H9 (cell line): ENCODE data around the gene AMMECR1. TPM values are rescaled to one million over a fixed set of nuclear protein-coding genes. Genes with fewer than 3 reads are reported as not detected.

Experiments used
- DNase-seq: peaks from one replicate; pipeline ENCODE4 v3.0.0-alpha.2; 2017
- H2AFZ ChIP-seq: one replicate; pipeline ENCODE4 v1.6.1; 2013; ENCODE audit warnings: mild to moderate bottlenecking, low read length, control low read depth, moderate library complexity
- H2AK5ac ChIP-seq: 2 replicates; pipeline ENCODE4 v1.6.1; 2013; ENCODE audit warnings: low read length, control low read depth, mixed read lengths; ENCODE audit not compliant: insufficient read length
- H2BK120ac ChIP-seq: one replicate; pipeline ENCODE4 v1.6.1; 2013; ENCODE audit warnings: low read depth, mild to moderate bottlenecking, low read length, control low read depth, inconsistent platforms; ENCODE audit not compliant: poor library complexity, severe bottlenecking
- H2BK12ac ChIP-seq: 2 replicates; pipeline ENCODE4 v1.6.1; 2013; ENCODE audit warnings: low read length, control low read depth, mixed read lengths, low read depth; ENCODE audit not compliant: insufficient read length
- H2BK15ac ChIP-seq: 2 replicates; pipeline ENCODE4 v1.6.1; 2013; ENCODE audit warnings: low read depth, low read length, control low read depth
- H2BK20ac ChIP-seq: one replicate; pipeline ENCODE4 v1.6.1; 2013; ENCODE audit warnings: low read depth, mild to moderate bottlenecking, low read length, control low read depth, inconsistent platforms; ENCODE audit not compliant: poor library complexity, severe bottlenecking
- H2BK5ac ChIP-seq: 2 replicates; pipeline ENCODE4 v1.6.1; 2013; ENCODE audit warnings: low read length, control low read depth, mixed read lengths; ENCODE audit not compliant: insufficient read length
- H3K14ac ChIP-seq: 2 replicates; pipeline ENCODE4 v1.6.1; 2013; ENCODE audit warnings: low read length, control low read depth; ENCODE audit not compliant: insufficient read depth
- H3K18ac ChIP-seq: 2 replicates; pipeline ENCODE4 v1.6.1; 2013; ENCODE audit warnings: low read depth, mild to moderate bottlenecking, mixed read lengths, low read length, control low read depth; ENCODE audit not compliant: insufficient read length
- H3K23ac ChIP-seq: 2 replicates; pipeline ENCODE4 v1.6.1; 2013; ENCODE audit warnings: low read length, control low read depth, mixed read lengths, low read depth; ENCODE audit not compliant: insufficient read length
- H3K23me2 ChIP-seq: 2 replicates; pipeline ENCODE4 v1.6.1; 2013; ENCODE audit warnings: low read depth, mild to moderate bottlenecking, mixed read lengths, low read length, control low read depth; ENCODE audit not compliant: insufficient read length, poor library complexity, severe bottlenecking
- H3K27ac ChIP-seq: 2 replicates; pipeline ENCODE4 v1.5.1; 2013; ENCODE audit warnings: low read length, control low read depth, mixed read lengths, low read depth; ENCODE audit not compliant: insufficient read length
- H3K27me3 ChIP-seq: 2 replicates; pipeline ENCODE4 v1.6.1; 2013; ENCODE audit warnings: low read length, control low read depth, inconsistent platforms; ENCODE audit not compliant: insufficient read depth
- H3K4ac ChIP-seq: 2 replicates; pipeline ENCODE4 v1.6.1; 2013; ENCODE audit warnings: low read depth, mild to moderate bottlenecking, control low read depth, inconsistent platforms, low read length, moderate library complexity
- H3K4me1 ChIP-seq: 2 replicates; pipeline ENCODE4 v1.6.1; 2013; ENCODE audit warnings: low read length, control low read depth, inconsistent platforms; ENCODE audit not compliant: insufficient read depth
- H3K4me2 ChIP-seq: 2 replicates; pipeline ENCODE4 v1.6.1; 2013; ENCODE audit warnings: low read length, control low read depth, mixed read lengths; ENCODE audit not compliant: insufficient read length, insufficient read depth
- H3K56ac ChIP-seq: 2 replicates; pipeline ENCODE4 v1.6.1; 2013; ENCODE audit warnings: low read depth, mild to moderate bottlenecking, mixed read lengths, low read length, control low read depth; ENCODE audit not compliant: insufficient read length
- H3K79me1 ChIP-seq: 2 replicates; pipeline ENCODE4 v1.6.1; 2013; ENCODE audit warnings: low read depth, mild to moderate bottlenecking, moderate library complexity, low read length, control low read depth, inconsistent platforms; ENCODE audit not compliant: insufficient read depth, poor library complexity, severe bottlenecking
- H3K79me2 ChIP-seq: 2 replicates; pipeline ENCODE4 v1.6.1; 2013; ENCODE audit warnings: low read length, control low read depth, inconsistent platforms; ENCODE audit not compliant: insufficient read depth
- H3K9ac ChIP-seq: 2 replicates; pipeline ENCODE4 v1.6.1; 2013; ENCODE audit warnings: low read length, control low read depth, mixed read lengths; ENCODE audit not compliant: insufficient read length; ENCODE audit errors: extremely low read depth
- H3K9me3 ChIP-seq: one replicate; pipeline ENCODE4 v1.6.1; 2013; ENCODE audit warnings: low read depth, low read length, inconsistent platforms; ENCODE audit not compliant: control insufficient read depth
- H3T11ph ChIP-seq: one replicate; pipeline ENCODE4 v1.6.1; 2013; ENCODE audit warnings: mild to moderate bottlenecking, low read length, control low read depth, inconsistent platforms
- H4K20me1 ChIP-seq: one replicate; pipeline ENCODE4 v1.6.1; 2013; ENCODE audit not compliant: control insufficient read depth, insufficient read length, insufficient read depth
- H4K5ac ChIP-seq: 2 replicates; pipeline ENCODE4 v1.6.1; 2013; ENCODE audit warnings: low read depth, mild to moderate bottlenecking, mixed read lengths, low read length, control low read depth; ENCODE audit not compliant: insufficient read length
- H4K8ac ChIP-seq: replicated peaks from 2 replicates; pipeline ENCODE4 v1.6.1; 2013; ENCODE audit warnings: low read length, control low read depth, mixed read lengths, low read depth; ENCODE audit not compliant: insufficient read length
- H4K91ac ChIP-seq: 2 replicates; pipeline ENCODE4 v1.6.1; 2013; ENCODE audit warnings: low read depth, mild to moderate bottlenecking, moderate library complexity, mixed read lengths, low read length, control low read depth; ENCODE audit not compliant: insufficient read length
- H3K27ac Mint-ChIP-seq, 3 experiments: 2 replicates in 2 of 3; 3 replicates in 1 of 3; pipeline ENCODE4 v1.8.0; 2020 to 2021; ENCODE audit warnings: mixed read lengths in 3 of 3, mild to moderate bottlenecking in 1 of 3, moderate library complexity in 1 of 3
- H3K27me3 Mint-ChIP-seq: 2 replicates; pipeline ENCODE4 v1.8.0; 2021; ENCODE audit warnings: low read depth, mild to moderate bottlenecking, moderate library complexity, mixed read lengths
- H3K36me3 Mint-ChIP-seq, 3 experiments: 2 replicates in 2 of 3; 3 replicates in 1 of 3; pipeline ENCODE4 v1.8.0; 2020 to 2021; ENCODE audit warnings: low read depth in 3 of 3, mixed read lengths in 3 of 3; ENCODE audit not compliant: insufficient read depth in 1 of 3
- H3K4me1 Mint-ChIP-seq, 2 experiments: 2 replicates each; pipeline ENCODE4 v1.8.0; 2020; ENCODE audit warnings: mixed read lengths in 2 of 2
- H3K4me3 Mint-ChIP-seq, 2 experiments: 2 replicates in 1 of 2; 3 replicates in 1 of 2; pipeline ENCODE4 v1.8.0; 2020 to 2021; ENCODE audit warnings: mild to moderate bottlenecking in 2 of 2, mixed read lengths in 2 of 2, moderate library complexity in 1 of 2
- H3K9me3 Mint-ChIP-seq, 2 experiments: 2 replicates in 1 of 2; 3 replicates in 1 of 2; pipeline ENCODE4 v1.8.0; 2020; ENCODE audit warnings: mild to moderate bottlenecking in 2 of 2, mixed read lengths in 2 of 2, moderate library complexity in 1 of 2
- WGBS: extraction: QIAGEN DNeasy Blood & Tissue Kit; methylation state at CpG from one replicate; pipeline ENCODE4 v1.1.7; 2013; ENCODE audit warnings: missing lambda C conversion rate, low lambda C conversion rate, mixed read lengths; ENCODE audit not compliant: insufficient read length; ENCODE audit errors: extremely low coverage; 5-methylcytosine and 5-hydroxymethylcytosine counted together
- total RNA-seq: library from RNA; stranded (reverse); gene quantifications from 2 replicates; pipeline ENCODE4 v1.2.1, GENCODE V29; 2021
- TF ChIP-seq, protein P1 (sequence below): fragments of 200-600 bp; sonication (generic); conservative IDR thresholded peaks from 3 replicates; pipeline ENCODE4 v1.8.0; 2021; ENCODE audit warnings: antibody characterized with exemption, mild to moderate bottlenecking

Gene AMMECR1
- total RNA-seq, 1 experiment from 2014 or later = 28.5 TPM

DNA sequence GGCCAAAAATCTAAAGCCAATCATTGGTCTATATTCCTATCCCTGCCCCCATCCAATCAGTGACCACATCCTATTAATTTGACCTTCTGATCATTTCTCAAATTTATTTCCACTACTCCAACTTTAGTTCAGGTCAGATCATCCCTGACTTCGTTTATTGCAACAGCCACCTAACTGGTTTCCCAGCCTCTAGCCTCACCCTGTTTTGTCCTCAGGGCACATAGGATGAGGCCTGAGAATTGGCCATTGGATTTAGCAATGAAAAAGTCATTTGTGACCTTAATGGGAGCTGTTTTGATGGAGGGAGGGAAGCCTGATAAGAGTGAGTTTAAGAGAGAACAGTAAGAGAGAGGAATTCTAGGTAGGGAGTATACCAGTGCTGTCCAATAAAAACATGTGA, 155.0 kb downstream of the AMMECR1 start:
- Histone ChIP-seq H2BK120ac (no peak overlapping the region), H4K91ac (no peak overlapping the region), H3K23ac (no peak overlapping the region), H3K4ac (no peak overlapping the region), H2BK5ac (no peak overlapping the region), H2AFZ (no peak overlapping the region), H2BK12ac (no peak overlapping the region), H2AK5ac (no peak overlapping the region), H4K8ac (no peak overlapping the region), H2BK15ac (no peak overlapping the region), H3K18ac (no peak overlapping the region), H3K9ac (no peak overlapping the region), H3K9me3 (no peaks in the 10 kb centered on the region), H2BK20ac (no peak overlapping the region), H3K56ac (no peak overlapping the region), H3K4me1 (peaks cover 2% of the 10 kb centered on the region; the same call in 1 of the 2 replicates), H4K20me1 (no peaks in the 10 kb centered on the region), H3K4me2 (no peak overlapping the region), H3K79me1 (no peaks in the 10 kb centered on the region), H4K5ac (no peak overlapping the region), H3K79me2 (no peaks in the 10 kb centered on the region), H3T11ph (no peak overlapping the region), H3K27ac (no peak overlapping the region), H3K27me3 (no peaks in the 10 kb centered on the region), H3K23me2 (no peaks in the 10 kb centered on the region), H3K14ac (no peak overlapping the region)
- H3K4me3 Mint-ChIP-seq = no peak overlapping the region
- no peaks in the 10 kb centered on the region for H3K9me3 Mint-ChIP-seq
- DNase-seq = no peak
- no peak overlapping the region for H3K27ac Mint-ChIP-seq
- TF ChIP-seq, protein P1, sequence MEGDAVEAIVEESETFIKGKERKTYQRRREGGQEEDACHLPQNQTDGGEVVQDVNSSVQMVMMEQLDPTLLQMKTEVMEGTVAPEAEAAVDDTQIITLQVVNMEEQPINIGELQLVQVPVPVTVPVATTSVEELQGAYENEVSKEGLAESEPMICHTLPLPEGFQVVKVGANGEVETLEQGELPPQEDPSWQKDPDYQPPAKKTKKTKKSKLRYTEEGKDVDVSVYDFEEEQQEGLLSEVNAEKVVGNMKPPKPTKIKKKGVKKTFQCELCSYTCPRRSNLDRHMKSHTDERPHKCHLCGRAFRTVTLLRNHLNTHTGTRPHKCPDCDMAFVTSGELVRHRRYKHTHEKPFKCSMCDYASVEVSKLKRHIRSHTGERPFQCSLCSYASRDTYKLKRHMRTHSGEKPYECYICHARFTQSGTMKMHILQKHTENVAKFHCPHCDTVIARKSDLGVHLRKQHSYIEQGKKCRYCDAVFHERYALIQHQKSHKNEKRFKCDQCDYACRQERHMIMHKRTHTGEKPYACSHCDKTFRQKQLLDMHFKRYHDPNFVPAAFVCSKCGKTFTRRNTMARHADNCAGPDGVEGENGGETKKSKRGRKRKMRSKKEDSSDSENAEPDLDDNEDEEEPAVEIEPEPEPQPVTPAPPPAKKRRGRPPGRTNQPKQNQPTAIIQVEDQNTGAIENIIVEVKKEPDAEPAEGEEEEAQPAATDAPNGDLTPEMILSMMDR = no peak
- no peaks in the 10 kb centered on the region for H3K27me3 Mint-ChIP-seq
- WGBS = no CpG with 5 or more reads among the region's 1 CpG
- H3K4me1 Mint-ChIP-seq = peaks cover 3 to 5% of the 10 kb centered on the region in 2 experiments; a peak in 3 of 4 replicates
- no peaks in the 10 kb centered on the region for H3K36me3 Mint-ChIP-seq
